GM23338 (cell line): ENCODE data around the gene TSLP. TPM values are rescaled to one million over a fixed set of nuclear protein-coding genes. Genes with fewer than 3 reads are reported as not detected.
A peak's percentile ranks its signal among the peaks of the same experiment; 100 is the strongest.

ENCODE experiments used
- ATAC-seq: fragments of 200-7000 bp; cut with Tn5 transposase; 3 replicates; pipeline ENCODE4 v1.9.1; 2020
- DNase-seq: peaks from one replicate; pipeline ENCODE4 v3.0.0-alpha.2; 2015; ENCODE audit warnings: low spot score
- H2AFZ ChIP-seq: fragments of 200-600 bp; sonication (generic); 2 replicates; pipeline ENCODE4 v1.8.0; 2016; ENCODE audit warnings: antibody characterized with exemption, mild to moderate bottlenecking, moderate library complexity
- H3F3A ChIP-seq: fragments of 200-600 bp; sonication (generic); replicated peaks from 2 replicates; pipeline ENCODE4 v1.8.0; 2017; ENCODE audit warnings: antibody characterized with exemption, mixed run types, low read depth
- H3K27ac ChIP-seq: fragments of 200-600 bp; sonication (generic); 2 replicates; pipeline ENCODE4 v1.6.1; 2016; ENCODE audit warnings: low read depth
- H3K27me3 ChIP-seq: fragments of 200-600 bp; sonication (generic); 2 replicates; pipeline ENCODE4 v1.8.0; 2016; ENCODE audit warnings: mild to moderate bottlenecking, mixed run types, moderate library complexity; ENCODE audit not compliant: insufficient read depth
- H3K36me3 ChIP-seq: fragments of 200-600 bp; sonication (generic); 2 replicates; pipeline ENCODE4 v1.8.0; 2016; ENCODE audit warnings: mild to moderate bottlenecking; ENCODE audit not compliant: insufficient read depth
- H3K4me1 ChIP-seq: fragments of 200-600 bp; sonication (generic); 2 replicates; pipeline ENCODE4 v1.8.0; 2016; ENCODE audit warnings: mild to moderate bottlenecking, moderate library complexity; ENCODE audit not compliant: insufficient read depth
- H3K4me2 ChIP-seq: fragments of 200-600 bp; sonication (generic); 2 replicates; pipeline ENCODE4 v1.7.1; 2017; ENCODE audit warnings: mixed run types
- H3K4me3 ChIP-seq: fragments of 200-600 bp; sonication (generic); 2 replicates; pipeline ENCODE4 v1.6.1; 2016; ENCODE audit warnings: mixed run types
- H3K79me2 ChIP-seq: fragments of 200-600 bp; sonication (generic); replicated peaks from 2 replicates; pipeline ENCODE4 v1.8.0; 2017; ENCODE audit warnings: mild to moderate bottlenecking; ENCODE audit not compliant: insufficient read depth
- H3K9me2 ChIP-seq: fragments of 200-600 bp; sonication (generic); 2 replicates; pipeline ENCODE4 v1.8.0; 2017; ENCODE audit not compliant: insufficient read depth
- H4K20me1 ChIP-seq: fragments of 200-600 bp; sonication (generic); replicated peaks from 2 replicates; pipeline ENCODE4 v1.8.0; 2017; ENCODE audit warnings: mild to moderate bottlenecking; ENCODE audit not compliant: insufficient read depth
- H3K27ac Mint-ChIP-seq: 2 replicates; pipeline ENCODE4 v1.8.0; 2020; ENCODE audit warnings: inconsistent platforms, mild to moderate bottlenecking, moderate library complexity, mixed read lengths
- H3K27me3 Mint-ChIP-seq: 3 replicates; pipeline ENCODE4 v1.8.0; 2022; ENCODE audit warnings: low read depth, mild to moderate bottlenecking, moderate library complexity, mixed read lengths, inconsistent platforms; ENCODE audit not compliant: insufficient read depth, poor library complexity
- H3K36me3 Mint-ChIP-seq: 3 replicates; pipeline ENCODE4 v1.8.0; 2021; ENCODE audit warnings: low read depth, mild to moderate bottlenecking, inconsistent platforms, moderate library complexity, mixed read lengths
- H3K4me1 Mint-ChIP-seq: 3 replicates; pipeline ENCODE4 v1.8.0; 2020; ENCODE audit warnings: mild to moderate bottlenecking, inconsistent platforms, mixed read lengths
- H3K4me3 Mint-ChIP-seq: 3 replicates; pipeline ENCODE4 v1.8.0; 2021; ENCODE audit warnings: moderate library complexity, mild to moderate bottlenecking, inconsistent platforms, mixed read lengths
- H3K9me3 Mint-ChIP-seq: 3 replicates; pipeline ENCODE4 v1.8.0; 2020; ENCODE audit warnings: moderate library complexity, mild to moderate bottlenecking, inconsistent platforms, mixed read lengths
- CREB1 ChIP-seq: fragments of 250-450 bp; sonication (Bioruptor Pico); IDR thresholded peaks from 2 replicates; pipeline ENCODE4 v1.5.0; 2020; ENCODE audit warnings: low read depth, mild to moderate bottlenecking, moderate library complexity
- CTCF ChIP-seq, 2 experiments: fragments of 200-600 bp in 1 of 2; sonication (generic) in 1 of 2; conservative IDR thresholded peaks; 2 replicates each; pipeline versions ENCODE4 v1.5.1 to v1.6.1; 2016 to 2017; ENCODE audit warnings: antibody characterized with exemption in 2 of 2, low read depth in 2 of 2, mild to moderate bottlenecking in 2 of 2, moderate library complexity in 1 of 2
- ETS1 ChIP-seq: IDR thresholded peaks from 2 replicates; pipeline ENCODE4 v1.6.1; 2016; ENCODE audit warnings: antibody characterized with exemption
- EZH2phosphoT487 ChIP-seq: fragments of 200-600 bp; sonication (generic); IDR thresholded peaks from one replicate; pipeline ENCODE4 v1.8.1; 2018; ENCODE audit warnings: antibody characterized with exemption; ENCODE audit not compliant: unreplicated experiment
- JUNB ChIP-seq: IDR thresholded peaks from one replicate; pipeline ENCODE4 v1.6.1; 2016; ENCODE audit warnings: antibody characterized with exemption; ENCODE audit not compliant: unreplicated experiment
- POLR2AphosphoS5 ChIP-seq: IDR thresholded peaks from 2 replicates; pipeline ENCODE4 v1.6.1; 2016; ENCODE audit warnings: antibody characterized with exemption, low read depth
- REST ChIP-seq: IDR thresholded peaks from one replicate; pipeline ENCODE4 v1.6.1; 2018; ENCODE audit warnings: antibody characterized with exemption; ENCODE audit not compliant: unreplicated experiment
- STAT1 ChIP-seq: IDR thresholded peaks from one replicate; pipeline ENCODE4 v1.6.1; 2016; ENCODE audit warnings: antibody characterized with exemption; ENCODE audit not compliant: unreplicated experiment
- ZNF114 ChIP-seq: fragments of 250-450 bp; sonication (Bioruptor Pico); IDR thresholded peaks from 2 replicates; pipeline ENCODE4 v1.5.0; 2020; ENCODE audit warnings: mild to moderate bottlenecking, moderate library complexity
- polyA plus RNA-seq: library from polyadenylated mRNA; unstranded; fragments of >200 nt; fragmentation: Nextera tagmentation; extraction: Ambion mirVana; gene quantifications from 2 replicates; pipeline ENCODE4 v1.2.1, GENCODE V29; 2016
- total RNA-seq: library from RNA; depleted of rRNA; stranded (reverse); fragments of >200 nt; shearing (Covaris generic); gene quantifications from 2 replicates; pipeline ENCODE4 v1.2.3, GENCODE V29; 2014

TSLP gene
- total and polyA plus RNA-seq, 2 experiments from 2014 or later, result 0.35 to 1.5 TPM

GRCh38 chr5:111115229-111115628, 43.7 kb downstream of the TSLP start:
- Histone ChIP-seq H3K36me3 (peaks cover 23% of the 10 kb centered on the region; the same call in 1 of the 2 replicates), H3F3A (no peaks in the 10 kb centered on the region), H3K79me2 (no peaks in the 10 kb centered on the region; the same call in 1 of the 2 replicates), H4K20me1 (no peaks in the 10 kb centered on the region; the same call in 1 of the 2 replicates), H3K4me3 (no peak overlapping the region), H3K27ac (no peak overlapping the region), H3K9me2 (no peaks in the 10 kb centered on the region), H3K4me2 (no peak overlapping the region), H3K27me3 (no peaks in the 10 kb centered on the region), H2AFZ (no peak overlapping the region), H3K4me1 (peaks cover 39% of the 10 kb centered on the region)
- Mint-ChIP-seq H3K4me3 (no peak overlapping the region), H3K27ac (no peak overlapping the region), H3K27me3 (no peaks in the 10 kb centered on the region), H3K36me3 (peaks cover 31% of the 10 kb centered on the region; the same call in 2 of the 3 replicates), H3K9me3 (no peaks in the 10 kb centered on the region), H3K4me1 (peaks cover 39% of the 10 kb centered on the region)
- DNase-seq, result no peak
- no peak for ATAC-seq
- TF ChIP-seq EZH2phosphoT487 (no peak), CTCF (conservative IDR thresholded peaks at IDR 0.05; ENCODE audit: low read depth in 2 of 2) (no peak), JUNB (no peak), CREB1 (CRISPR knock-in tag) (no peak), ZNF114 (CRISPR knock-in tag) (no peak), STAT1 (no peak), REST (no peak), POLR2AphosphoS5 (no peak)

- Mint-ChIP-seq H3K27me3 (no peaks in the 10 kb centered on the region), H3K36me3 (peaks cover 38% of the 10 kb centered on the region), H3K4me3 (no peak overlapping the region), H3K27ac (peak overlapping the region; percentile 89), H3K9me3 (no peaks in the 10 kb centered on the region), H3K4me1 (peaks cover 39% of the 10 kb centered on the region)
- Histone ChIP-seq H3K79me2 (no peaks in the 10 kb centered on the region; the same call in 1 of the 2 replicates), H3K4me1 (peaks cover 39% of the 10 kb centered on the region), H3F3A (no peaks in the 10 kb centered on the region), H3K4me2 (peak overlapping the region; percentile 36), H3K27me3 (no peaks in the 10 kb centered on the region), H3K9me2 (no peaks in the 10 kb centered on the region), H4K20me1 (no peaks in the 10 kb centered on the region; the same call in 1 of the 2 replicates), H3K36me3 (peaks cover 26% of the 10 kb centered on the region; the same call in 1 of the 2 replicates), H2AFZ (no peak overlapping the region), H3K27ac (peak overlapping the region; percentile 60), H3K4me3 (no peak overlapping the region)
- DNase-seq (no peak), ATAC-seq (no peak)
- TF ChIP-seq ETS1 (no peak), POLR2AphosphoS5 (no peak), REST (no peak), JUNB (no peak)
These were observed 45.0 kb downstream of the TSLP start for GRCh38 chr5:111116550-111116949.
